Measurements from ENCODE around the gene RNF157.

Gene RNF157

GRCh38 chr17:76277300-76278267 lies 37.3 kb upstream of the RNF157 start:
- TF ChIP-seq, protein P1, sequence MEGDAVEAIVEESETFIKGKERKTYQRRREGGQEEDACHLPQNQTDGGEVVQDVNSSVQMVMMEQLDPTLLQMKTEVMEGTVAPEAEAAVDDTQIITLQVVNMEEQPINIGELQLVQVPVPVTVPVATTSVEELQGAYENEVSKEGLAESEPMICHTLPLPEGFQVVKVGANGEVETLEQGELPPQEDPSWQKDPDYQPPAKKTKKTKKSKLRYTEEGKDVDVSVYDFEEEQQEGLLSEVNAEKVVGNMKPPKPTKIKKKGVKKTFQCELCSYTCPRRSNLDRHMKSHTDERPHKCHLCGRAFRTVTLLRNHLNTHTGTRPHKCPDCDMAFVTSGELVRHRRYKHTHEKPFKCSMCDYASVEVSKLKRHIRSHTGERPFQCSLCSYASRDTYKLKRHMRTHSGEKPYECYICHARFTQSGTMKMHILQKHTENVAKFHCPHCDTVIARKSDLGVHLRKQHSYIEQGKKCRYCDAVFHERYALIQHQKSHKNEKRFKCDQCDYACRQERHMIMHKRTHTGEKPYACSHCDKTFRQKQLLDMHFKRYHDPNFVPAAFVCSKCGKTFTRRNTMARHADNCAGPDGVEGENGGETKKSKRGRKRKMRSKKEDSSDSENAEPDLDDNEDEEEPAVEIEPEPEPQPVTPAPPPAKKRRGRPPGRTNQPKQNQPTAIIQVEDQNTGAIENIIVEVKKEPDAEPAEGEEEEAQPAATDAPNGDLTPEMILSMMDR (IDR thresholded peaks at IDR 0.05; ENCODE audit: low read depth, low read length, missing control alignments) = no peak
- H3K4me3 ChIP-seq (ENCODE audit: low read depth, low read length) = no peak overlapping the region
- no peak for DNase-seq (ENCODE audit: low read depth)

- DNase-seq (ENCODE audit: low read depth) = no peak
- TF ChIP-seq, protein P1 (IDR thresholded peaks at IDR 0.05; ENCODE audit: low read depth, low read length, missing control alignments) = no peak
These were observed 36.4 kb upstream of the RNF157 start for GRCh38 chr17:76276461-76277299.

GRCh38 chr17:76276069-76276431 lies 35.8 kb upstream of the RNF157 start:
- no peak for DNase-seq (ENCODE audit: low read depth)
- TF ChIP-seq, protein P1 (IDR thresholded peaks at IDR 0.05; ENCODE audit: low read depth, low read length, missing control alignments) = no peak
- H3K4me3 ChIP-seq (ENCODE audit: low read depth, low read length) = no peak overlapping the region

More at GRCh38 chr17:76276461-76277299, 36.4 kb upstream of the RNF157 start:
- no peak overlapping the region for H3K4me3 ChIP-seq (ENCODE audit: low read depth, low read length)

GRCh38 chr17:76275382-76276068 lies 35.2 kb upstream of the RNF157 start:
- H3K4me3 ChIP-seq (ENCODE audit: low read depth, low read length) = no peak overlapping the region; the same call in 1 of the 2 replicates
- no peak for DNase-seq (ENCODE audit: low read depth)
- TF ChIP-seq, protein P1 (IDR thresholded peaks at IDR 0.05; ENCODE audit: low read depth, low read length, missing control alignments) = no peak

- no peak for DNase-seq (ENCODE audit: low read depth)
- TF ChIP-seq, protein P1 (IDR thresholded peaks at IDR 0.05; ENCODE audit: low read depth, low read length, missing control alignments) = no peak
- no peak overlapping the region for H3K4me3 ChIP-seq (ENCODE audit: low read depth, low read length)
These were observed 34.0 kb upstream of the RNF157 start for GRCh38 chr17:76274112-76274956.

Data from GM12864 (cell line).